BE2C (cell line): ENCODE results near the gene MAP3K15. TPM values are rescaled to one million over a fixed set of nuclear protein-coding genes. Genes with fewer than 3 reads are reported as not detected.

Experiments
- DNase-seq: peaks from one replicate; pipeline ENCODE4 v3.0.0-alpha.2; 2020
- H3K27me3 ChIP-seq: fragments of 250-450 bp; sonication (Bioruptor Pico); 2 replicates; pipeline ENCODE4 v1.5.1; 2020; ENCODE audit warnings: mild to moderate bottlenecking
- H3K36me3 ChIP-seq: fragments of 250-450 bp; sonication (Bioruptor Pico); 2 replicates; pipeline ENCODE4 v1.5.1; 2020; ENCODE audit warnings: mild to moderate bottlenecking
- H3K4me1 ChIP-seq: fragments of 250-450 bp; sonication (Bioruptor Pico); 2 replicates; pipeline ENCODE4 v1.5.1; 2020
- H3K4me3 ChIP-seq: 2 replicates; pipeline ENCODE4 v1.5.1; 2011; ENCODE audit warnings: low read depth, low read length
- H3K9me3 ChIP-seq: fragments of 250-450 bp; sonication (Bioruptor Pico); 2 replicates; pipeline ENCODE4 v1.5.1; 2020
- polyA plus RNA-seq: library from polyadenylated mRNA; unstranded; fragments of >200 nt; gene quantifications from one replicate; pipeline ENCODE4 v1.2.1, GENCODE V29; 2012; ENCODE audit warnings: low read depth, missing spikeins; ENCODE audit not compliant: insufficient read length, insufficient read depth
- TF ChIP-seq, protein P1 (sequence below): IDR thresholded peaks from 2 replicates; pipeline ENCODE4 v1.5.1; 2012; ENCODE audit warnings: mild to moderate bottlenecking, low read depth, low read length

The MAP3K15 gene, protein sequence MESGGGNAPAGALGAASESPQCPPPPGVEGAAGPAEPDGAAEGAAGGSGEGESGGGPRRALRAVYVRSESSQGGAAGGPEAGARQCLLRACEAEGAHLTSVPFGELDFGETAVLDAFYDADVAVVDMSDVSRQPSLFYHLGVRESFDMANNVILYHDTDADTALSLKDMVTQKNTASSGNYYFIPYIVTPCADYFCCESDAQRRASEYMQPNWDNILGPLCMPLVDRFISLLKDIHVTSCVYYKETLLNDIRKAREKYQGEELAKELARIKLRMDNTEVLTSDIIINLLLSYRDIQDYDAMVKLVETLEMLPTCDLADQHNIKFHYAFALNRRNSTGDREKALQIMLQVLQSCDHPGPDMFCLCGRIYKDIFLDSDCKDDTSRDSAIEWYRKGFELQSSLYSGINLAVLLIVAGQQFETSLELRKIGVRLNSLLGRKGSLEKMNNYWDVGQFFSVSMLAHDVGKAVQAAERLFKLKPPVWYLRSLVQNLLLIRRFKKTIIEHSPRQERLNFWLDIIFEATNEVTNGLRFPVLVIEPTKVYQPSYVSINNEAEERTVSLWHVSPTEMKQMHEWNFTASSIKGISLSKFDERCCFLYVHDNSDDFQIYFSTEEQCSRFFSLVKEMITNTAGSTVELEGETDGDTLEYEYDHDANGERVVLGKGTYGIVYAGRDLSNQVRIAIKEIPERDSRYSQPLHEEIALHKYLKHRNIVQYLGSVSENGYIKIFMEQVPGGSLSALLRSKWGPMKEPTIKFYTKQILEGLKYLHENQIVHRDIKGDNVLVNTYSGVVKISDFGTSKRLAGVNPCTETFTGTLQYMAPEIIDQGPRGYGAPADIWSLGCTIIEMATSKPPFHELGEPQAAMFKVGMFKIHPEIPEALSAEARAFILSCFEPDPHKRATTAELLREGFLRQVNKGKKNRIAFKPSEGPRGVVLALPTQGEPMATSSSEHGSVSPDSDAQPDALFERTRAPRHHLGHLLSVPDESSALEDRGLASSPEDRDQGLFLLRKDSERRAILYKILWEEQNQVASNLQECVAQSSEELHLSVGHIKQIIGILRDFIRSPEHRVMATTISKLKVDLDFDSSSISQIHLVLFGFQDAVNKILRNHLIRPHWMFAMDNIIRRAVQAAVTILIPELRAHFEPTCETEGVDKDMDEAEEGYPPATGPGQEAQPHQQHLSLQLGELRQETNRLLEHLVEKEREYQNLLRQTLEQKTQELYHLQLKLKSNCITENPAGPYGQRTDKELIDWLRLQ (N-terminal part only)
- not detected for polyA plus RNA-seq

DNA sequence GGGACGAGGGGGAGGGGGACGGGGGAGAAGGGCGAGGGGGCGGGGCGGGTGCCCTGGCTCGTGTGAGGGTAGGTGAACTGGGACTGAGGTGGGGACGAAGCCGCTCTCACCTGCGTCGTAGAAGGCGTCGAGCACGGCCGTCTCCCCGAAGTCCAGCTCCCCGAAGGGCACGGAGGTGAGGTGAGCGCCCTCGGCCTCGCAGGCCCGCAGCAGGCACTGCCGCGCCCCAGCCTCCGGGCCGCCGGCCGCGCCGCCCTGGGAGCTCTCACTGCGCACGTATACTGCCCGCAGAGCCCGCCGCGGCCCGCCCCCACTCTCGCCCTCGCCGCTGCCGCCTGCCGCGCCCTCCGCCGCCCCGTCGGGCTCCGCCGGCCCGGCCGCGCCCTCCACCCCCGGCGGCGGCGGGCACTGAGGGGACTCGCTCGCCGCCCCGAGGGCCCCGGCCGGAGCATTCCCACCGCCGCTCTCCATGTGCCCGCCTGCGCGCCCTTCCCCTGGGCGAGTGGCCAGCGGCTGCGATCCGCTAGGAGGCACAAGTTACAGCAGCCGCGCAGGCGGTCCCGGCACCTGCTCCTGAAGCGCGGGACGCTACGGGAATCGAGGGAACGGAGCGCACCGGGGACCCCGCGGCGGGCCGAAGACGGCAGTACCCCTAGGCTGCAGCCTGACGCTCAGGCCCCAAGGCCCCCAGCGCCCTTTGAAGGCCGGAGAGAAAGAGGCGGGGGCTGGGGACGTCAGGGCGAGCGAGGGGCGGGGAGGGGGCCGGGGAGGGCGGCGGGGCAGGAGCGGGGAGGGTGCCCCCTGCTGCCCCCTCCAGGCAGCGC, at the start of gene MAP3K15:
MAP3K15 (minus strand) TSS at position 718 of the 824 bp plus-strand sequence; CDS start at position 471, 247 bp downstream.
- TF ChIP-seq, protein P1, sequence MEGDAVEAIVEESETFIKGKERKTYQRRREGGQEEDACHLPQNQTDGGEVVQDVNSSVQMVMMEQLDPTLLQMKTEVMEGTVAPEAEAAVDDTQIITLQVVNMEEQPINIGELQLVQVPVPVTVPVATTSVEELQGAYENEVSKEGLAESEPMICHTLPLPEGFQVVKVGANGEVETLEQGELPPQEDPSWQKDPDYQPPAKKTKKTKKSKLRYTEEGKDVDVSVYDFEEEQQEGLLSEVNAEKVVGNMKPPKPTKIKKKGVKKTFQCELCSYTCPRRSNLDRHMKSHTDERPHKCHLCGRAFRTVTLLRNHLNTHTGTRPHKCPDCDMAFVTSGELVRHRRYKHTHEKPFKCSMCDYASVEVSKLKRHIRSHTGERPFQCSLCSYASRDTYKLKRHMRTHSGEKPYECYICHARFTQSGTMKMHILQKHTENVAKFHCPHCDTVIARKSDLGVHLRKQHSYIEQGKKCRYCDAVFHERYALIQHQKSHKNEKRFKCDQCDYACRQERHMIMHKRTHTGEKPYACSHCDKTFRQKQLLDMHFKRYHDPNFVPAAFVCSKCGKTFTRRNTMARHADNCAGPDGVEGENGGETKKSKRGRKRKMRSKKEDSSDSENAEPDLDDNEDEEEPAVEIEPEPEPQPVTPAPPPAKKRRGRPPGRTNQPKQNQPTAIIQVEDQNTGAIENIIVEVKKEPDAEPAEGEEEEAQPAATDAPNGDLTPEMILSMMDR: no peak
- H3K4me1 ChIP-seq: no peaks in the 10 kb centered on the region
- H3K36me3 ChIP-seq: no peaks in the 10 kb centered on the region
- DNase-seq: peak; percentile 49
- peak within 1 kb of the TSS; percentile 16; the same call in 1 of the 2 replicates for H3K4me3 ChIP-seq
- no peaks in the 10 kb centered on the region for H3K9me3 ChIP-seq
- peaks cover 4% of the 10 kb centered on the region; the same call in 1 of the 2 replicates for H3K27me3 ChIP-seq

DNA sequence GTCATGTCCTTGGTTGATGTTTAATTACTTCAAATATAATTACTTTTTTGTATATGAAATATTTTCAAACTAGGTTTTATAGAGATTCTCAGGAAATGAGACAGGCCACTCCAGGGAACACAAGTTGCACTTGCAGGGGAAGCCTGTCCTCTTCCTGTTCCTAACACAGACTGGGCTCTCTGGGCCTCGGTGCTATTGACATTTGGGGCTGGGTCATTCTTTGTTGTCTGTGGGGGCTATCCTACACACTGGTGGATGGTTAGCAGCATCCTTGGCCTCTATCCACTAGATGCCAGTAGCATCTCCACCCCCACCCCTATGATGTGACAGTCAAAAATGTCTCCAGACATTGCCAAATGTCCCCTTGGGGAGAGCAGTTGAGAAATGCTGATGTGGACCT, 49.3 kb upstream of the MAP3K15 start:
- TF ChIP-seq, protein P1: no peak
- H3K9me3 ChIP-seq: no peaks in the 10 kb centered on the region
- H3K27me3 ChIP-seq: no peaks in the 10 kb centered on the region
- H3K36me3 ChIP-seq: no peaks in the 10 kb centered on the region
- no peak for DNase-seq
- no peak overlapping the region for H3K4me3 ChIP-seq
- no peaks in the 10 kb centered on the region for H3K4me1 ChIP-seq

DNA sequence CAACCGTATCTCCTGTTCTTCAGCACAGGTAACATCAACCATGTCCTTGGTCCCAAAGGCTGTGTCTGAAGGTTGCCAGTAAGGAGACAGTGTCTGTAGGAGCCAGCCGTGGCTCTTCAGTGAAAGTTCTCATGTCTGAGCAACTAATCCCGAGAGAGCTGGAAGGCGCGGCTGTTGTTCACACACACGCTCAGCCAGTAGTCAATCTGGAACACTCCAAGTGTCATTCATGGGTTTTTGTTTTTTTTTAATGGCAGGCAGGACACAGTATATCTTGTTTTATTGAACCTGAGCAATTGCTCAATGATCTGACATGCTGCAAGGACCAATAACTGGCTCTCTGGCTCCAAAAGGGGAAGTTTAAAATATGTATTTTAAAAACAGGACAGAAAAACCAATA, 48.4 kb upstream of the MAP3K15 start:
- TF ChIP-seq, protein P1: no peak
- no peak for DNase-seq

DNA sequence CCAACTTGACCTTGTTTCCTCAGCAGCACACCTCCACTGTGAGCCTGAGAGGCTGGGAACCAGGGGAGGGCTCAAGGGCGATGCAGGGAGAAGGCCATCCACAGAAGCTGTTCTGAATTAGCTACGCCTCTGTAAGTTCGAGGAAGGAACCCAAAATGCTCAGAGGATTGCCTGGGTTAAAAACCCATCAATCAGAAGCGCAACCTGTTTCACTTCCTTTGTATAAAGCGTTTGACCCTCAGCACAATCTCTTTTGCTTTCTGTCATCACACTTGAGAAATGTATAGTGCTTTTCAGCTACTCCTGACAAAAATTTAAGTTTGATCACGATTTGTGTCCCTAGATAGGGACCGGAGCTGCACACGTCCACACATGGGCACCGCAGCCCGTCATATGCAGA, 48.0 kb upstream of the MAP3K15 start:
- H3K36me3 ChIP-seq: no peaks in the 10 kb centered on the region
- TF ChIP-seq, protein P1: no peak
- H3K27me3 ChIP-seq: no peaks in the 10 kb centered on the region
- H3K9me3 ChIP-seq: no peaks in the 10 kb centered on the region
- DNase-seq: no peak
- H3K4me3 ChIP-seq: no peak overlapping the region
- no peaks in the 10 kb centered on the region for H3K4me1 ChIP-seq

More for the DNA sequence above, 48.4 kb upstream of the MAP3K15 start:
- Histone ChIP-seq H3K9me3 (no peaks in the 10 kb centered on the region), H3K4me3 (no peak overlapping the region), H3K36me3 (no peaks in the 10 kb centered on the region), H3K27me3 (no peaks in the 10 kb centered on the region), H3K4me1 (no peaks in the 10 kb centered on the region)

DNA sequence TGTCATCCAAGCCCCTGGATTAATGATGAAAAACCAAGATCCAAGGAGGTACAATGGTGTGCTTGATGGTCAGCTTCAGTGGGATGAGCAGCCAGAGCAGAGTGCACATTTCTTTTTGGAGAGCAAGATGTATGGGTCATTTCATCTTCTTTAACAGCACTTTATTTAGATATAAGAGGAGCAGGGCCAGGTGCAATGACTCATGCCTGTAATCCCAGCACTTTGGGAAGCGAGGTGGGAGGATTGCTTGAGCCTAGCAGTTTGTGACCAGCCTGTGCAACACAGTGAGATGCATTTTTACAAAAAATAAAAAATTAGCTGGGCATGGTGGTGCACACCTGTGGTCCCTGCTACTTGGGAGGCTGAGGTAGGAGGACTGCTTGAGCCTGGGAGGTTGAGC, 45.3 kb upstream of the MAP3K15 start:
- Histone ChIP-seq H3K9me3 (no peaks in the 10 kb centered on the region), H3K36me3 (no peaks in the 10 kb centered on the region), H3K4me1 (no peaks in the 10 kb centered on the region), H3K4me3 (no peak overlapping the region), H3K27me3 (no peaks in the 10 kb centered on the region)
- TF ChIP-seq, protein P1: no peak
- DNase-seq: no peak
